G401.6 (cell line): ENCODE data around the gene TJP3.
A peak's percentile ranks its signal among the peaks of the same experiment; 100 is the strongest.
"Not testable (repeated sequence)": the region's sequence is repeated elsewhere in the genome, so short reads cannot be mapped to it uniquely, and the experiment has no call there.

Experiments
- FAIRE-seq: peaks from 2 replicates; lab custom pipeline; 2012; peaks lifted over from hg19 to GRCh38; lab: Jason Lieb, UNC

Gene TJP3, protein sequence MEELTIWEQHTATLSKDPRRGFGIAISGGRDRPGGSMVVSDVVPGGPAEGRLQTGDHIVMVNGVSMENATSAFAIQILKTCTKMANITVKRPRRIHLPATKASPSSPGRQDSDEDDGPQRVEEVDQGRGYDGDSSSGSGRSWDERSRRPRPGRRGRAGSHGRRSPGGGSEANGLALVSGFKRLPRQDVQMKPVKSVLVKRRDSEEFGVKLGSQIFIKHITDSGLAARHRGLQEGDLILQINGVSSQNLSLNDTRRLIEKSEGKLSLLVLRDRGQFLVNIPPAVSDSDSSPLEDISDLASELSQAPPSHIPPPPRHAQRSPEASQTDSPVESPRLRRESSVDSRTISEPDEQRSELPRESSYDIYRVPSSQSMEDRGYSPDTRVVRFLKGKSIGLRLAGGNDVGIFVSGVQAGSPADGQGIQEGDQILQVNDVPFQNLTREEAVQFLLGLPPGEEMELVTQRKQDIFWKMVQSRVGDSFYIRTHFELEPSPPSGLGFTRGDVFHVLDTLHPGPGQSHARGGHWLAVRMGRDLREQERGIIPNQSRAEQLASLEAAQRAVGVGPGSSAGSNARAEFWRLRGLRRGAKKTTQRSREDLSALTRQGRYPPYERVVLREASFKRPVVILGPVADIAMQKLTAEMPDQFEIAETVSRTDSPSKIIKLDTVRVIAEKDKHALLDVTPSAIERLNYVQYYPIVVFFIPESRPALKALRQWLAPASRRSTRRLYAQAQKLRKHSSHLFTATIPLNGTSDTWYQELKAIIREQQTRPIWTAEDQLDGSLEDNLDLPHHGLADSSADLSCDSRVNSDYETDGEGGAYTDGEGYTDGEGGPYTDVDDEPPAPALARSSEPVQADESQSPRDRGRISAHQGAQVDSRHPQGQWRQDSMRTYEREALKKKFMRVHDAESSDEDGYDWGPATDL

DNA sequence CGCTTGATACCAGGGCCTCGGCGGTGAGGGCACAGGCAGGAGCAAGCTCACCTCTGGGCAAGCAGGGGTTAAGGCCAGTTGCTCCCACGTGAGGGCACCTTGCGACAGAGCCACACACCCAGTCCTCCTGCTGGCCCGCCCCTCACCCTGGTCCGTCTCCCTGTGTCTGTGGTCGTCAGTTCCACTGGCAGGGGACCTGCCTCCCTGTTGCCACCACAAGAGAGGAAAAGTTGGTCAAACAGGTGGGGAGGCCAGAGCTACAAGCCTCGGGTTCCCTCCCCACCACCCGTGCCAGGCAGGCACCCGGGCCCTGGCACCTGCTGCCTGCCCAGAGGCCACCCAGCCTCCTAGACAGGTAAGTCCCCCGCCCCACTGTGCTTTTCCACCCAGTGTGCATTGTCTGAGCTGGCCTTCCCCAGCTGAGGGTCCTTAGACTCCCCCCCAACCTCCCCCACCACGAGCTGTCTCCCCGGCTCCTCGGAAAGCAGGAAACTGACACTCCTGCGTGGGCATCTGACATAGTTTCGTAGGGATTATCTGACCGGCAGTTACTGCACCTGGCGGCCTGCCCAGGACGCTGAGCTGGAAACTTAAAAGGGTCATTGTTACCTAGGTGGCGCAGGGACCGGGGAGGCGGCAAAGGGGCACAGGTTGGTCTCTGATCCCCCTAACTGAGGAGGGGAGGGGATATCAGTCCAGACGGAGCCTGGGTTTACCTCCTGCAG, at the start of gene TJP3:
TSS of gene TJP3 (plus strand) at position 178 of the 725 bp plus-strand sequence. CDS start 20,049 bp downstream, outside the sequence.
- FAIRE-seq = no peak

DNA sequence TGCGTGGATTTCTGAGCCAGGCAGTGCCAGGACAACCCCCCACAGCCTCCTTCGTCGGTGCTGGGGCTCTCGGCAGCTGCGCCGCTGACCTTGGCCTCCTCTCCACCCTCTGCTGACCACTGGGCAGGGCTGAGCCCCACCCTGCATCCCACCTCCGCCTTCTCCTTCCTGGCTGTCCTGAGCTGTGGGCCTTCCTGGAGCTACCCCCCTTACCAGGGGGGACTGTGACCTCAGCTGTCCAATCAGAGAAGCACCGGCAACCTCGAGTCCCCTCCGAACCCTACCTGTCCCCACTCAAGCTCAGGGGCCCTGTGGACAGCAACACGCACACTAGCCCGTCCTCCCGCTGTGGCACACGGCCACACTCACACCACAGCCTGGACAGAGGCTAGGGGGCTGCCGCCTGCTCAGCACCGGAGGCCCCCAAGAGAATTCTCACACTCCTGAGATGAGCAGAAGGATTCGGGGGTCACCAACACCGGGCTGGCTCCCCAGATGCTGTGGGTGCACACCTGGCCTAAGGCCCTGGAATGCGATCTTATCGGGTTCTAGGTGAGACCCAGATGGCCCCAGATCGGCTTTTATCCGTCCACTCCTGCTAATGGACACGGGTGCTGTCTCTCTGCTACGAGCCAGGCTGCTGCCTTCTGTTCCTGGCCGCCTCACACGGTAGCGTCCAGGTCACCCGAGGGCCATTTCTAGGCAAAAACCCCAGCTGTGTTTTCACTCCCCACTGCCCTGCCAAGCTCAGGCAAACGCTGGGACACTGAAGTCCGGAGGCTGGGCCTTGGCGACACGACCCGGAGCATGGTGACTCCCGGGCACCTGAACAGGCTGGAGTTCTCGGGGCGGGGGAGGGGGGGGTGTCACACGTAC, 49.1 kb upstream of the TJP3 start:
- FAIRE-seq = no peak

DNA sequence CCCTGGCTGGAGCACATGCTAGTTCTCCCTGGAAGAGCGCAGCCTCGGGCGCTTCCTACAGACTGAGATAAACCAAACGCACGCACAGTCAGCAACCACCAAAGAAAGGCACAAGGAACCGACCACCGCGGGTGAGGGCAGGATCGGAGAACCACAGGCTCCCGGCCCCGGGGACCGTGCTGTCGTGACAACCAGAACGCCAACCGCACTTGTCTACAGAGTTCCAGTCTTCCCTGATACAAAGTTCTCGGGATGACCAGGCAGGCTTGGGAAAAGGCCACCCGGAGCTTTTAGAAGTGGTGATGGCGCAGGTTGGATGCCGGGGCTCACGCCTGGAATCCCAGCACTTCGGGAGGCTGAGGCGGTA, 48.5 kb upstream of the TJP3 start:
- no peak for FAIRE-seq

DNA sequence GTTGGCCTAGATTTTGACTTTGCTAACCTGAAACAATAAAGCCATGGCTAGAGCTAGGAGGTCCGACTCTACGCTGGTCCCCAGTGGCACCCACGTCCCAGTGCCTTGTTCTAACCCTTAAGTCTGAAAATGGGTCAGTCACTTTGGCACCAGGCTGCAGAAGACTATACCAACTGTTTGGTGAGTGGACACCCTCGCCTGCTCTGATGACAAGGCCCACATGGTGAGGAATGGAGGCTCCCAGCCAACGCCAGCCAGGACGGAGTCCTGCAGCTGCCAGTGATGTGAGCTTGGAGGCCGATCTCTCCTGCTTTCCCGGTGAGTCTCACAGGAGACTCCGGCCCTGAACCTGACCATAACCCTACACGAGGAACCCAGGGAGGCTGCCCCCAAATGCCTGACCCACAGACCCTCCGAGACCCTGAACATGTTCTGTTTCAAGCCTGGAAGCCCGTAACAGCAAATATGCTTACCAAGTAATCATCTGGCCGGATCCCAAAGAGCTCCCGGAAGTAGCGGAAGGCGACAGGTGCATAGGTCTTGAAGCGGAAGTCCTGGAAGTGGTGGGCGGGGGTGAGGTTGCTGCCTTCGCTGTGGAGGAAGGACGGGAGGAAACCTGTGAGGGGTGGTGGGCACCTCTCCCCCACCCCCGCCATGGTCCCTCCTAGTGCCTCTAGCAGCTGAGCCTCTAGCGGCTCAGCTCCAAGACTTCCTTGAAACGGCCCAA, 47.5 kb upstream of the TJP3 start:
- FAIRE-seq = no peak

DNA sequence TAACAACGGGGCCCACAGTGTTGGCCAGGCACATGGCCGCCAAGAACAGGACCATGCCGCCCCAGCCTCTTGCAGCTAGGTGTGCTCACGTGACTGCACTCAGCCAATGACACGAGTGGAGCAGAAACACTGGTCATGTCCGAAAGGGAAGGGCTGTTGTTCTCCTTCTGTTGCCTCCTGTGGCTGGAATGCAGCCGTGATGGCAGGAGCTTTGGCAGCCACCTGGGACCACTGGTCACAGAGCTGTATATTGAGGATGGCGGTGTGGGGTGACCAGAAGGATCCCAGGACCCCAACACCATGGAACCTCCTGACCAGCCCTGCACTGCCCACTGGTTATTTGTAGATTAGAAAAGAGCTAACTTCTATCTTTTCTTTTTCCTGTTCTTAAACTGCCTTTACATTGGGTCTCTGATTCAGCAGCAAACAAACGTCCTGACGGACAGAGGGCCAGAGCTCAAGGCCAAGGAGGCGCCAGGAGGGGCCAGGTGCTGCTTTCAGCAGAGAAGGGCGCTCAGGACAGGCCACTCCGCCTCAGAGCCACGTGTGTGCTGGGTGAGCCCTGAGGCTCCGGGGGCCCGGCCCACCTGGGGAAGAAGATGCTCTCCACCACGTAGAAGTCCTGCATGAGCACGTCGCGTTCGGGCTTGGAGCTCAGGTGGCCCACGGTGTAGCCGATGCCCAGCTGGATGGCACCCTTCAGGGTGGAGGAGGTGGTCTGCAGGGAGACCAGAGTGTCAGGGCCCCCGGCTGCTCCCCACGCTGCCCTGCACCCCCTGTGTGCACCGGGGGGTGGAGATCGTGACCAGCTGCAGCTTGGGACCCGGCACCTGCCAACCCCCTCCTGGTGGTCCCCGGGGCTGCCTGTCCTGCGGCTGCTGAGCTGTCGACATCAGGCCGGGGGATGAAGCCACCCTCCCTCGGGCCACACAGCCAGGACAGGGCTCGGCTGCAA, 46.6 kb upstream of the TJP3 start:
- FAIRE-seq = no peak

DNA sequence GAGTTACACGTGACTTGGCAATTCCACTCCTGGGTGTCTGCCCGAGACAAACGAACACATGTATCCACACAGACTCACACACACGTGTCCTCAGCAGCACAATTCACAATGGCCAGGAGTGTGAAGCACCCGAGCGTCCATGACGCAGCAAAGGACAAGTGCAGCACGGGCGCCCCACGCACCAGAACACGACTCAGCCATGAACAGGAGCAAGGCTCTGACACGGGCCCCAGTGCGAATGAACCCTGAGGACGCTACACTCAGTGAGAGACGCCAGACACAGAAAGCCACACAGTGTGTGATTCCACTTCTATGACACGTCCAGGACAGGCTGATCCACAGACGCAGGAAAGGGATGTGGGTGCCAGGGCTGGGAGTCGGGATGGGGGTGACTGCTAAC, 44.3 kb upstream of the TJP3 start:
- FAIRE-seq = no peak

DNA sequence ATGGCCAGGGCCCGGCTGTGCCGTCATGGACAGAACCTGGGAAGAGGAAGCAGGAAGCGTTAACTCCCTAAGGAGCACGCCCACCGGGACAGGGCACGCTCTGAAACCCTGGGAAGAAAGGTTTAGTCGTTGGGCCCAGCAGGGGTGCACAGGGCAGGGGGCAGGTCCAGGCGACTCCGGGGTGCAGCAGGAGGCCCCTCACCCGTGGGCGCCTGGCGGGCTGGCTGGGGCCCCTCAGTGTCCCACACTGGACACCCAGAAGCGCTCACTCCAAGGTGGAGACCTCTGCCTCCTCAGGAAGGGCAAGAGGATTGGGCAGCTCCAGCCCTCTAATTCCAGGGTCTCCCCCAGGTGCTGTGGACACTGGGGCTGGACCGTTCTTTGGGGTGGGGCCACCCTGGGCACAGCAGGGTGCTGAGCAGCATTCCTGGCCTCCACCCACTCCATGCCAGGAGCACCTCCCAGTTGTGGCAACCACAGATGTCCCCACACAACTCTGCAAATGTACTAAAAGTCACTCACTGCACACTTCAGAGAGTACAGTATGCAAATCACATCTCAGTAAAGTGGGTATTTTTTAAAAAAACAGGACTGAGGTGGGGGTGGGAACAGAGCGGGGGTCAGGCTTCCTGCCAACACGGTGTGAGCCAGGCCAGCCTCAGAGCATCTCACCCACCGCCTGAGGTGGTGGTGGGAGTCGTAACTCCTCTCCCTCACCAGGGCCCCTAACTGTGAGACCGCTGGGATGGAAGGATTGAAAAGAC, 43.1 kb upstream of the TJP3 start:
- no peak for FAIRE-seq

DNA sequence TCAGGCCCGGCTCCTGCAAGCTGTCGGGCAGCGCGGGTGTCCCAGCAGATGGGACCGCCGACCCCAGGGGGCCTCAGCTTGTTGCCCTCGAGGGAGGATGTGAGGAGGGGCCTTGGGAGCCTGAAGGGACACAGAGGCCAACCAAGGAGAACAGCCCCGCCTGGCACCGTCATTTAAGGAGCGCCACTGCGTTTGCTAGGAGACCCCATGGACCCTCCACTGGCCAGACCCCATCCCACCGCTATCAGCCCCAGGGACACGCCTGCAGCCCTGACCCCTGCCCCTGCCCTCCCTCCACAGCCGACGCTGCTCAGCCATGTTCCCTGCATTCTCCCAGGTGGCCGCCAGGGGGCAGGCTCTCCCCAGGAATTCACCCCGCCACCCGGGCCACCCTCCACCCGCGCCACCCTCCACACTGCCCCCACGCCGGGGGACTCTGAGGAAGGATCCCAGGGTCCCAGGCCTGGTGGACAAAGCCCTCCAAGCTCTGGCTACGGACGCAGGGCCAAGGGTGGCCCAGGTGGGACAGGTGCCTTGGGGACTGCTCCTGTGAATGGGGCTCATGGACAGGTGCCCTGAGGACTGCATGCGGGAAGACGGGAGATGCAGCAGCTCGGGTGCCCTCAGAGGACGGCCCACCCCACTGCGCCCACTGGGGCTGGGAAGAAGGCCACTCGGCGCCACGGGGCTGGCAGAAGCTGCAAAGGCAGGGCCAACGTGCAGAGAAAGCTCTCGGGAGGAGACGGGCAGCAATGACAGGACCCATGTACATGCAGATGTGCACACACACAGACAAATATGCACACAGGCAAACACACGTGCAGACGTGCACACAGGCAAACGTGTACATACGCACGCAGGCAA, 42.3 kb upstream of the TJP3 start:
- no peak for FAIRE-seq

DNA sequence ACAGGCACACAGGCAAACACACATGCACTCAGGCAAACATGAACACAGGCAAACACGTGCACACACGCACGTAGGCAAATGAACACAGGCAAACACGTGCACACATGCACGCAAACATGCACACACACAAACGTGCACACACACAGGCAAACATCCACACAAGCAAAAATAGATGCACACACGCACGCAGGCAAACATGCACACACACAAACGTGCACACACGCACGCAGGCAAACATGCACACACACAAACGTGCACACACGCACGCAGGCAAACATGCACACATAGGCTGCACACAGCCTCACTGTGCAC, 41.7 kb upstream of the TJP3 start:
- FAIRE-seq = not testable (repeated sequence)

DNA sequence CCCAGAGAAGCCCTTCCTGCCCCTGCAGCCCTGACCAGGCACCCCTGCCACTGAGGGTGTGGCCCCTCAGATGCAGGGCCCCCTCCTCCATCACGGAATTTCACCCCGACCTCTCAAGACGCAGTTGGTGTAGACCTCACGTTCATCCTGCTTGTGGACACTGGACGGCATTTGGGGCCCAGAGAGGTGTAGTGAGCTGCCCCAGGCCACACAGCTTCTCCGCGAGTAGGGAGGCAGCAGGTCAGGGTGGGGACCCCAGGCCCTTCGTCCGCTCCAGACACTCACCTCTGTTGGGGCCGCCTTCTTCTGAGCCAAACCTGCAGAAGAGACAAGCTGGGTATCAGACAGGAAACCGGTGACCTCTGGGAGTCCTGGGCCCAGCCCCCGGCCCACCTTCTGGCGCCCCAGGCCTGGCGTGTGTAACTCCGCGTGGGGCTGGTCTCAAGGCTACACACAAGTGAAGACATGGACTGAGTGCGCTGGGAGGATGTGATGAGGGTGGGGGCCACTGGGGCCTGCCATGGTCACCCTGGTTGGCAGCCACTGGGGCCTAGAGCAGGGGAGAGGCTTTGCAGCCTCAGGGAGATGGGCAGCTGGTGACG, 41.0 kb upstream of the TJP3 start:
- no peak for FAIRE-seq

DNA sequence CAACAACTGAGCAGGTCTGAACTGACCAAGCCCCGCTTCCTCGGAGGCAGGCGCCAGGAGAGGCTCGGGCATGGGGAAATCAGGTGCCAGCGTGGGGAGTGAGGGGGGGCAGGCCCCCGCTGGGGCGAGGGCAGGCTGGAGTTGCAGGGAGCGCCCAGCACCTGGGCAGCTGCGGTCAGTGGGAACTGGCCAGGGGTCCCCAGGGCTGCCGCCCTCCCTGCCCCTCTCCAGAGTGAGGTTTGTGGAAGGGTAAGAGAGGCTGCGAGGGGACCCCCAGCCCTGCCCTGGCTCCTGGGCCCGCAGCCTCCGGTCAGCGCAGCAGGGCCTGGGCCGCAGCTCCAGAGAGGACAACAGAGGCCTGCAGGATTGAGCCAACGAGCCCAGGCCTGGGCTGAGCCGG, 40.4 kb upstream of the TJP3 start:
- no peak for FAIRE-seq

DNA sequence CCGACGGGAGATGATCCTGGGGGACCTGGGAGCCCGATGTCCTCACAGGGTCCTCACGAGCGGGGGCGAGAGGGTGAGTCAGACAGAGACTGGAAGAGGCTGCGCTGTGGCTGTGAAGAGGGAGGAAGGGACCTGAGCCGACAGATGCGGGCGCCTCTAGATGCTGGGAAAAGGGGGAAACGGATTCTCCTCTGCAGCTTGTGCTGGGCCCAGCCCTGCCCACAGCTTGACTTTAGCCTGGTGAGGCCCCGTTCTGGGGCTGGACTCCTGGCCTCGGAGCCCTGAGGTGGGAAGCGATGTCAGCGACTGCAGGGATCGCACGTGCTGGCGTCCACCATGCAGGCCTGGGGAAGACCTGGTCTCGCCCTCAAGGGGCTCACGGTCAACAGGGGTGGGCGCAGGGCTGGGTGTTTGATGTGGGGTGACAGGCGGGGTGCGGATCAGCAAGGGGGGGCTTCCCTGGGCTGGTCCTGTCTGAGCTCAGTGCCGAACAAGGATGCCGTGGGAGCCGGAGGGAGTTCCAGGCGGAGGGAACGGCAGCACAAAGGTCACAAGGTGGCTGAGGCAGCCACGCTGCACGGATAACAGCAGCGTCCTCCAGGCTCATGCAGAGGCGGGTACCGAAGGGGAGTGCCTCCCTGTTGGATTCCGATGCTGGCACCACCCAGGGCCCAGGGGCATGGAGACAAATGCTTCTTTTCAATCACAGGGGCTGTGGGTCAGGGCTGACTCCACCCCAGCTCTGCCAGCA, 39.7 kb upstream of the TJP3 start:
- FAIRE-seq = no peak

DNA sequence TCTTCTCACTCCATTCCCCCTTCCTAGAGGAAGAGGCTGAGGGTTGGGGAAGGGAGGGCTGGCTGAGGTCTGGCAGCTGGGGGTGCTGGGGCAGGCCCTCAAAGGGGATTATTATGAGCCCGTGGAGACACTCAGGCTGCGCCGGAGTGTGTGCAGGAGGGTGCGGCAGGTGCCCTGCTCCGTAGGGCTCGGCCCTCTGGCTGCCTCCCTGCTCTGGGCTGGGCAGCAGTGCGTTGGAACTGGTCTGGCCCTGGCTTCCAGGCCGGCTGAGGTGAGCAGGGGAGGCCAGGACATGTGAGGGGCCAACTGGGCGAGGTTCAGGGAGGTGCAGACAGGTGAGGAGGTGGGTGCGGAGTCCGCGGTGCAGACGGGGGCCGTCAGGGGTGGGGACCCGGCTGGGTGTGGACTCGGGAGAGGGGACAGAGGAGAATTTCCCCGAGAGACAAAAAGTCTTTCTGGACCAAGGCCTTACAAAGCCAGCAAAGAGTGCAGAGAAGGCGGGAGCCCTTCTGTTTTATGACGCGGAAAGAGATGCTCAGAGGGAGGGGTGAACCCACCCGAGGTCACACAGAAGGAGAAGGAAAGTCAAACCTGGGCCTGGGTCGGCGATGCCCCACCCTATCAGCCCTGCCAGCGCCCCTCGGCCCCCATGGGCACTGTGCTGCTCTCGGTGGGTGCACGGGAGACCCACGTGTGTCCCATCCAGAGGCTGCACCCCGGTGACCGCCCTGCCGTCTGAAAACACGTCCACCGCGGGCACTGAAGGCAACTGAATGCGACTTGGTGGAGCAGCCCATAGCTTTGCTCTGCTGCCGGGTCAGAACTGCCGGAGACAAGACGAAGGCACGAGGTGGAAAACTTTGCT, 38.9 kb upstream of the TJP3 start:
- no peak for FAIRE-seq

DNA sequence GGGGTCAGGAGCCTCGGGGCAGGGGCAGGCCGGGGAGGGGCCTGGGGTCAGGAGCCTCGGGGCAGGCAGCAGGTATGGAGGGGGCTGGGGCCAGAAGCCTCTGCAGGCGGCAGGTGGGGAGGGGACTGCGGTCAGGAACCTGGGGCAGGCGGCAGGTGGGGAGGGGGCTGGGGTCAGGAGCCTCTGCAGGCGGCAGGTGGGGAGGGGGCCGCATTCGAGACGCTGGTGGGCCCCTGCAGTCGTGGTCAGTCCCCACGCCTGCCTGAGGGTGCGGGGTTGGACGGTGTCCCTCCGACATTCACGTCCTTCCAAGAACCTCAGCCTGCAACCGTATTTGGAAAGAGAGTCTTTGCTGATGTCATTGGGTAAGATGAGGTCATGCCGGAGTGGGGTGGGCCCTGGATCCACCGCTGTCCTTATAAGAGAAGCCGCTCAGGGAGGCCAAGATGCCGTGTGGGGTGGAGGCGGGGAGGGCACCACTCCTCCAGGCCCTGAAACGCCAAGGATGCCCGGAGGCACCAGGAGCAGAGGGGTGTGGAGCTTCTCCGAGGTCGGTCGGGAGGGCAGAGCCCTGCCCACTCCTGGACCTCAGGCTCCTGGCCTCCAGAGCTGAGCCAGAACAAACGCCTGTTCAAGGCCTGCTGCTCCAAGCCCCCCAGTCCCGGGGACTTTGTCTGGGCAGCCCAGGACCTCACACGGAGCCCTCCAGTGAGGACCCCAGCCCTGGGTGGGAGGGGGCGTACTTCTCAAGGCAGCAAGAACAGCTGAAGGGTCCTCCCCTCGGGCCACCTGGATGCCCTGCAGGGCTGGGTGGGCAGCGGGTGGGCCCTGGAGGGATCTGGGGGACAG, 38.0 kb upstream of the TJP3 start:
- peak; percentile 6 for FAIRE-seq
